Muscle of arm (tissue), 12 donors: ENCODE results near the gene IGF2BP3. TPM values are rescaled to one million over a fixed set of nuclear protein-coding genes. Genes with fewer than 3 reads are reported as not detected.
"Not testable (repeated sequence)": the region's sequence is repeated elsewhere in the genome, so short reads cannot be mapped to it uniquely, and the experiment has no call there.

Source experiments
- DNase-seq: peaks from one replicate; pipeline ENCODE4 v3.0.0-alpha.2; 2013
- polyA plus RNA-seq, 12 donors: library from polyadenylated mRNA; unstranded; fragments of 120-200 nt; gene quantifications; one replicate each; pipeline ENCODE4 v1.2.1, GENCODE V29; 2013; ENCODE audit not compliant: insufficient read length in 12 of 12

IGF2BP3 gene
- polyA plus RNA-seq, 12 donors, result 22.1 to 57.4 (median 34.1) TPM; not detected in 1

DNA sequence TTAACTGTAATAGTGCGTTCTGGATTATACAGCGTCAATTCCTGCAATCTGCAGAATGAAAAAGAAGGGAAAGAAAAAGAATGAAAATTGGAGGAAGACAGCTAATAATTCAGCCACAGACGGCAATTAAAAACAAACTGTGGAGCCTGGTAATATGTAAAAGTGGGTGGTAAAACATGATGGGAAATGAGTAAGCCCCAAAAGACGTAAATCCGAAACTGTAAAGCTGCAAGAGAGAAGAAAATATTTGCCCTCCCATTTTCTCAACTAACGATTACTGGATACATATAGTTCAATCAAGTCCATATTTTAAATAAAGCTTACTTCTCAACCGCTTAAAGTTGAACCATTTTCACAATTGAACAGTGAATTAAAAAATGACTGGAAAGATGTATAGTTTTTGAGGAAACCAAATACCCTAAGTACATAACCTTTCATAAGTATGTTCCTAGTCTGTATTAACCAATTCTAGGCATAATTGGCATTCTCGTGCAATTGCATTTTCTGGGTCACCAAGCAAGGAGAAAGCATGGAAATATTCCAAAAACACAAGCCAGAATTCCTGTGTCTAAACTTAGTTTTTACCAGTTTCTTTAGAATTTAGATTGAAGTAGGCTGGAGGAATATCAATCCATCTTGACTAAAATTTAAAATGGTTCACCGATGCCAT, 126.3 kb downstream of the IGF2BP3 start:
- no peak for DNase-seq

DNA sequence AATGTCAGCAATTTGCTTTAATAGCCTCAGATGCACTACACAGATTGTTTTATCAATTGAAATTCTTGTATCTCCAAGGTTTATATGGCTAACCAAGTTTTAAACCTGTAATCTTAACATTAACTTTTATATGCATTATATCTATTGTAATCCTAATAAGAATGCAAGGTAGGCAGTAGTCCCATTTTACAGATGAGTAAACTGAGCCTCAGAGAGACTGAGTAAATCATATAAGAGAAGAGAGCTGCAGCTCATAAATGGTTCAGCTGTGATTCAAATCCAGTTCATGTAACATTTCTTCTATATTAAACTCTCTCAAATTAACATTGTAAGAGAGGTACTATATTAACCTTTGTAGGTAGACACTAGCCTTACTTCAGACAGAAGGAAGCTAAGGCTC, 127.2 kb downstream of the IGF2BP3 start:
- no peak for DNase-seq

DNA sequence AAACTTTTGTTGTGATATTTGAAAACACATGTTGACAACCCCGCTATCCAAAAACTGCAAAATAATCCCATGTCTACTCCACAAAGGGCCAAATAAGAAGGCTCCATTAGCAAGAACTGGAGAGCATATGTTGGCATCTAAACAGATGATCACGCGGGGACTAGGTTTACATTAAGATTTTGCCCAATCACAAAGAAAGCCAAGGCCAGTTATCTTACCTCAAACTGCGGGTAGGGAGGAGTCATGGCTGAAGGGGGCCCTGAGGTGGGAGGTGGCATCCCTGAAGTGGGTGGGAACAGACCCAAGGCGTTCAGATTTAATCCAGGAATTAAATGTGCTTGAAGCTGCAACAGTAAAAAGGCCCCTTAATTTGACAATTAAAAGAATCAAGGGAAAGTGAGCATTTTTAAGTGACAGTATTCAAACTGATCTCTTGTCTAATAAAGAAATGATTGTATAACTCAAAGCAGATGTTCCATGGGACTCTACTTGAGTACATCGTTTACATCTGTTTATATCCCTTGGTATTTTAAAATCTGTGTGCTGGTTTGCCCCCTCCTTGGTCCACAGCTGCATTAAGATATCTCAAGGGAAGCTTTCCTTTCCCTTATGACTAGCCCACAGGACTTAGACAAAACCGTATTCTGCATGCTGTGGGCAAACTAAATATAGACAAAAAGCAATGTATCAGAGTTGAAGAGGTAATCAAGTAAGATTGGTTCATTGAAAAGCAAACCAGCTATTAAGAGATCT, 128.3 kb downstream of the IGF2BP3 start:
- no peak for DNase-seq

DNA sequence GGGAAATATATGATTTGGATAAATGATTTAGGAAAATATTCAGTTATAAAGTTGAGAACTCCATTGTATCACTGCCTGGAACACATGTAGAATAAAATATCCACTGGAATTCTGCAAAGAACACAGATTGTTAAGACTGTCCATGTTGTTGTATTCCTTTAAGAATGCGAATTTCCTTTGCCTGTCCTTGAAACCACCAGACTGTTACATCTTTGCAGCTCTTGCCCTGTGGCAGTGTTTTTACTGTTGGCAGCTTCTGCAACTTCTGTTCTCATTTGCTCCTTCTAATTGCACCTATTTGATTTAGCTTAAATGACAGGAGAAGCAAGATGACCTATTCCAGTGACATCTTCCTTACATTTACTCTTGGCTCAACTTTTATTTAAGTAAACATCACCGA, 131.4 kb downstream of the IGF2BP3 start:
- DNase-seq, result no peak

- DNase-seq, result no peak
Measured at GRCh38 chr7:23338439-23338838, 131.9 kb downstream of the IGF2BP3 start.

DNA sequence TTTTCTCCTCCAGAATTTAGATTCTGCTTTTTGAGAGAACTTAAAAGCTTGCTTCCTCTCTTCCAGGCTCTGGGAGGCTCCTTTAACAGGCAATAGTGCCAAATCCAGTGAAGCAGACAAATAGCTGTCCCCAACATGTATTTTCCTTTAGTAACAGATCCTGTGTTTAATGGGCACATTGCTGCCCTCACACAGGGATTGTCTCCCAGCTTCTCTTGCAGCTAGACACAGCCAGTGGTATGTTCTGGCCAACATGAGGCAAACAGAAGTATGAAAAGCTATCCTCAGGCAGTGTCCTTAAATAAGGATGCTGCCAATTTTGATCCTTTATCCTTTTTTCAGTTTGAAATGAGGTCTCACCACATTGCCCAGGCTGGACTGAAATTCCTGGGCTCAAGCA, 132.9 kb downstream of the IGF2BP3 start:
- no peak for DNase-seq

DNA sequence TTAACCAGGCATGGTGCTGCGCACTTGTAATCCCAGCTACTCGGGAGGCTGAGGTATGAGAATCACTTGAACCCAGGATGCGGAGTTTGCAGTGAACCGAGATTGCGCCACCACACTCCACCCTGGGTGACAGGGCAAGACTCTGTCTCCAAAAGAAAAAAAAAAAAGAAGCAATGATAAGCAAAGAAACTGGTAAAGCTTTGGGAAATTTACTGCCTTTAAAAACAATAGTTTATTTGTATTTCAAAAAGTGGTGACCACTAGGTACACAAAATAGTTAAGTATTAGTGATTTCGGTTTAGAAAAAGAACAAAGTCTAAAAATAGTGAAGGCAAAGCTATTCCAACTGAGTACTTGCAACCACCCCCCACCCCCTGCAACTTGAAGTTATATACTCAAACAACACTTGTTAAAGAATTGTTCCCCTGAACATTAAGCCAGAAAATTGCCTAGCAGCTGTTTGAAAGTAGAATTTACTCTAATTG, 133.4 kb downstream of the IGF2BP3 start:
- DNase-seq, result no peak

- DNase-seq, result no peak
Measured at GRCh38 chr7:23336086-23336485, 134.2 kb downstream of the IGF2BP3 start.

GRCh38 chr7:23335621-23336020, 134.7 kb downstream of the IGF2BP3 start:
- DNase-seq, result no peak

DNA sequence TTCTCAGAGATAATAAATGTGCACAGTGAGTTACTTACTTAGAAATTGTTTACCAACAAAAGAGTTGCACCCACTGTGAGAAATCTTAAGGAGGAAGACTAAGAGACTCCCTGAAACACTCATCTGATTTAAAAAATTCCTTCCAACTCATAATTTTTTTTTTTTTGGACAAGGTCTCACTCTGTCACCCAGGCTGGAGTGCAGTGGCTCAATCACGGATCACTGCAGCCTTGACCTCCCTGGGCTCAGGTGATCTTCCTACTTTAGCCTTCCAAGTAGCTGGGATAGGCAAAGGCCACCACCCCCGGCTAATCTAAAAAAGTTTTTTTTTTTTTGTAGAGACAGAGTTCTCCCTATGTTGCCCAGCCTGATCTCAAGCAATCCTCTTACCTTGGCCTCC, 135.2 kb downstream of the IGF2BP3 start:
- DNase-seq, result no peak

GRCh38 chr7:23334482-23335056, 135.7 kb downstream of the IGF2BP3 start:
- no peak for DNase-seq

GRCh38 chr7:23333671-23334246, 136.5 kb downstream of the IGF2BP3 start:
- peak; percentile 84 for DNase-seq

DNA sequence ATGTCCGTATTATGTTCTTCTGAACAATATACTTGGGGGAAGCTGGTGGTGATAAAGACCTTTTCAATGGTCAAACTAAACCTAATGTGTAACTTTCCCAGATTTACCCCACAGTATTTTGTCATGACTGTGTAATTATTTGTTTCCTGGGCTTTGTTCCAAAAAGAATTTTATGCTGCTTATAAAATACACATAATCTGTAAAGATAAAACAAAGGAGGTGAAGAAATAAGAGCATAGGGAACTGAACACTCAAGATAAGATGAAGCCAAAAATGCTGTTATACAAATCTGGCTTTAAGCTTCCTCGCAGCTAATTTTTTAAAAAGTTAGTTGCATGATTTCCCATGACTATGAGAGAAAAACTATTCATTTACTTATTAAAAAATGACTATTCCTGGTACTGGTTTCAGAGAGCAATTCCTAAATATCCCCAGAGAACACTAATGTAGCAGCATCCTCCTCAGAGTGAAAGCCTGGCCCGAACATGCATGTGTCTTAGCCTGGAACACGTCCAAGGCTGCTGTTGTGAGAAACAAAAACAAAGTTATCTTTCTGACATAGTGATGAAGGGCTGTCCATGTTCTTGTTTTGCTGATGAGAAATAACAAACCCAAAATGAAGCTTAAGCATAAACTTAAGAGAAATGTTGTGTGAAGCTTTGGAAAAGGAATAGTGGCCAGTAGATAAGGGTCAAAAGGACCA, 137.2 kb downstream of the IGF2BP3 start:
- DNase-seq, result peak; percentile 73

DNA sequence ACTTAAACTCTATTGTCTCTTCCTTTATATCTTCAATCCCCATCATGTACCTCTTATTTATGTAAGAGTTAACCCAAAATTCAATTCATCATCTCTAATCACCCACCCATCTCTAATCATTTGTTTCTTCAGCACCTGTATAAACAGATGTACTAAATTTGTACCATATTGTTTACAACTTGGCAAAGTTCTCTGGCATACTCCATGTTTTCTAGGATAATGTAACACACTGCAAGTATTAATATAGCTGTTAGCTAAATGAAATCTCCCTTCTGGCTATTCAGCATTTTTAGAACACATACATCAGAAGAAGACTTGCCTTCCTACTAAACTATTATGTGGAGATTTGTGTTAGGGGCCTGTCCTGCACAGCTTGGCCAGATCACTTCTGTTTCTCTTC, 138.1 kb downstream of the IGF2BP3 start:
- no peak for DNase-seq

GRCh38 chr7:23331132-23331531, 139.2 kb downstream of the IGF2BP3 start:
- no peak for DNase-seq

DNA sequence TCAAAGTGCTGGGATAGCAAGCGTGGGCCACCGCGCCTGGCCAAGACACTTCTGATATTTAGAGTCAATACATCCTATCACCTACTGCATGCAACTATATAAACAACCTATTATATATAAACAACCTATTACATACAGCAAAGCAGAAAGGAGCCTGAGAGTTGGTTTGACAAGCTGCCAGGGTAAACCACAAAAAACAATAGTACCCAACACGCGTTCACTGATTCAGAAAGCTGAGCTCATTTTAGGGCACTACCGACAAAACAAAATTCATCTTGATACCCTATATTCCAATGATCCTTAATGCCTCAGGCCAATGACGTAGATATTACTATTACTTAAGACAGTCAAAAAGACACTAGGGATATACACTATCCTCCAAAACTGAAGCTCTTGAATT, 154.9 kb downstream of the IGF2BP3 start:
- DNase-seq, result no peak

- DNase-seq, result not testable (repeated sequence)
Measured at GRCh38 chr7:23312141-23312540, 158.2 kb downstream of the IGF2BP3 start.

- DNase-seq, result no peak
Measured at GRCh38 chr7:23308754-23309153, 161.5 kb downstream of the IGF2BP3 start.

- DNase-seq, result no peak
Measured at GRCh38 chr7:23306936-23307521, 163.3 kb downstream of the IGF2BP3 start.

- DNase-seq, result no peak
Measured at GRCh38 chr7:23299770-23300300, 170.5 kb downstream of the IGF2BP3 start.
